ENCODE results near the gene LRRIQ1.
A peak's percentile ranks its signal among the peaks of the same experiment; 100 is the strongest.

LRRIQ1 gene

DNA sequence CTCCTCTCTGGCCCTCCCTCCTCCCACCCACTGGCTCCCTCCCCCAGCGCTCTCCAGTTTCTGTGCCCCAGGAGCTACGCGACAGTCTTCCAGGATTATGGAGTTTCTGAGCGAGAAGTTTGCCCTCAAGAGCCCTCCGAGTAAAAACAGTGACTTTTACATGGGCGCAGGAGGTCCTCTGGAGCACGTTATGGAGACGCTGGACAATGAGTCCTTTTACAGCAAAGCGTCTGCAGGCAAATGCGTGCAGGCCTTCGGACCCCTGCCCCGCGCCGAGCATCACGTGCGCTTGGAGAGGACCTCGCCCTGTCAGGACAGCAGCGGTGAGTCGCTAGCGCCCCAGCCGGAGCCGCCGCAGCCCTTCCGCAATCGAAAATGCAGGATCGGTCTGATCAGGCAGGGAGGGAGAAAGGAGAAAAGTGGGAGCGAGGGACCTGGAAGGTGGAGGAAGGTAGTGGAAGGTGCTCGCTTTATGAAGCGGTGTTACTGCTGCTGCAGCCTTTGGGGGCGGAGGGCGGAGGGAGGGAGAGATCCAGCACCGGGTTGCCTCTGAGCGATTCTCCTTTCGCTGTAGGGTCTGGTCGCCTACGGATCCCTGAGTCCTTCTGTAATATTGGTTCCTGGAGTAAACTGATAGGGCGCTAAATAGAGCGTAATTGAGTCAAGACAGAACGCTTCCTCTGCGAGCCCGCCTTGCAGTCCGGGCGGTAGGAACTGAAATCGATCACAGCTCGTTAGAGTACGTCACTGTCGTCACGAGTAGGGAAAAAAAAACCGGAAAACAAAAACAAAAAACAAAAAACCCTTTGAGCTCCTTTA is 244.2 kb downstream of the LRRIQ1 start, which contains the start of gene ALX1:
ALX1 (plus strand) TSS at position 56 of the 819 bp plus-strand sequence; CDS start at position 98, 42 bp downstream.
- peak; percentile 18 for DNase-seq (ENCODE audit: low spot score)

DNA sequence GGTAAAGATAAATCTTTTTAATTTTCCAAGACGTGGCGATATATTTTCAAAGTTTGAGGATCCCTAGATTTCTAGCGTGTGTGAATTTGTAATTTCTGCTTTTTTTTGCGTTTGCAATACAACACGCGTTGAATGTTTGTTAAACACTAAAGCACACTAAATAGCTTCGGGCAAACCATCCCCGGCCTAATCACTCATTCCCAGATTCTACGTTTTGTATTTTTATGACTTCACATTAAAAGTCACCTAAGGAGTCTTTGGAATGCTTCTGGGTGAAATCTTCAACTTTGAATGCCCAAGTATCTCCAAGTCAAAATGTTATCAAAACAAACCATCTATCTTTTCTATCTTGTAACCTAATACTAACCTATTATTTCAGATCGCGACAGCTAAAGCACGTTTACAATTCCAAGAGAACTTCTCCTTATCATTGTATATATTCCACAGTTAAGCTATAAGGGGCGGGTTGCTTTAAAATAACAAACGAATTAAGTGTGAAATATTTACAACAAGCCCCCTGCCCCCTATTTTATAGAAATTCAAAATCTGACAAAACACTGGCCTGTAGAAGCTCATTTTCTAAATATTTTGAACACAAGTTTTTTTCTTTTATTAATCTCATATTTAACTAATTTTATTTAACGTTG is 245.0 kb downstream of the LRRIQ1 start:
- DNase-seq (ENCODE audit: low spot score): peak; percentile 10

DNA sequence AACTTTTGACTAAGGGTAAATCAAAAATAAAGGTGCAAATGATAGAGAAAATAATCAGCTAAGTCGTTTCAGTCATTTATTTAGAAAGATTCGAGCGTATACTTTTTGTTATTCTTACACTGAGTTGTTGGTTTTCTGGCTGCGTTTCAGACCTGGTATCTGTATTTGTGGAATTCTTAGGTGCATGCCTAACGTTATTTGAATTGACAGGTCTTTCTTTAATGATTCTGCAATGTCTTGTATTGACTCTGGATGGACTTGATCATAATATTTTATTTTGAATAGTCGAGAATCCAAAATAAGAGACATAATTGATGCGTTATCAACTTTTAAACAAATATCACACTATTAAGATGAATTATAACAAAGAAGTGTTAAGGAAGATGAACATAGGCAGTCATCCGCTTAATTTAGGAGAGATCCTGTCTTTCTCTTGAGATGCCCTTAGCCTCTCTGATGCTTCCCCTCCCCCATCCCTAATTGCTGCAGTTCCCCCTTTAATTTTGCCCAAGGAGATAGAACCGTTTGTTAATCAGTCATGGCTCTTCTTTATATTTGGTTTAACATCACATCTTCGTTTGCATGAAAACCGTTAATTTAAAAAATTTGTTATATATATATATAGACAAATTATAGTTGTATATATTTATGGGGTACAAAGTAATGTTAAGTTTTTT is 245.6 kb downstream of the LRRIQ1 start:
- no peak for DNase-seq (ENCODE audit: low spot score)

DNA sequence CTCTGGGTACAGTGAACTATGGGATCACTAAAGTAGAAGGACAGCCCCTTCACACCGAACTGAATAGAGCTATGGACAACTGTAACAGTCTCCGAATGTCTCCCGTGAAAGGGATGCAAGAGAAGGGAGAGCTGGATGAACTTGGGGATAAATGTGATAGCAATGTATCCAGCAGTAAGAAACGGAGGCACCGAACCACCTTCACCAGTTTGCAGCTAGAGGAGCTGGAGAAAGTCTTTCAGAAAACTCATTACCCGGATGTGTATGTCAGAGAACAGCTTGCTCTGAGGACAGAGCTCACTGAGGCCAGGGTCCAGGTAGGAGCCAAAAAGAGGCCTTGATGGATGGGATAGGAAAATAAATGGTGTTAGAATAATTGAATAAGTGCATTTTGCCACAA is 247.4 kb downstream of the LRRIQ1 start:
- no peak for DNase-seq (ENCODE audit: low spot score)
